Panc1 (cell line): ENCODE measurements around the gene VSNL1. TPM values are rescaled to one million over a fixed set of nuclear protein-coding genes. Genes with fewer than 3 reads are reported as not detected.

Source experiments
- ATAC-seq: fragments of 200-7000 bp; cut with Tn5 transposase; 2 replicates; pipeline ENCODE4 v1.9.1; 2020; ENCODE audit warnings: mild to moderate bottlenecking, moderate library complexity
- BruUV-seq: library from RNA; stranded (reverse); fragments of 400-500 nt; replicated peaks from 2 replicates; lab custom pipeline; 2021; lab: Mats Ljungman, UMichigan
- CTCF ChIA-PET: fragments of 300-600 bp; sonication (Branson Sonifier 250); formaldehyde crosslinking; loops from one replicate; lab custom pipeline; 2022; ENCODE audit warnings: antibody characterized with exemption; lab: Charles Lee
- POLR2A ChIA-PET: fragments of 300-600 bp; sonication (Branson Sonifier 250); formaldehyde crosslinking; loops from one replicate; lab custom pipeline; 2022; ENCODE audit warnings: antibody characterized with exemption; lab: Charles Lee
- DNase-seq: peaks from one replicate; pipeline ENCODE4 v3.0.0-alpha.2; 2010; ENCODE audit warnings: low read depth, low spot score
- H3K27ac ChIP-seq: 2 replicates; pipeline ENCODE4 v1.5.1; 2011; ENCODE audit warnings: mild to moderate bottlenecking, low read length, inconsistent platforms
- H3K27me3 ChIP-seq: fragments of 200-500 bp; sonication (Bioruptor generic); 2 replicates; pipeline ENCODE4 v1.6.0; 2014; ENCODE audit warnings: low read length, inconsistent platforms; ENCODE audit not compliant: control insufficient read depth, insufficient read depth
- H3K36me3 ChIP-seq: fragments of 200-500 bp; sonication (Bioruptor generic); 2 replicates; pipeline ENCODE4 v1.5.1; 2014; ENCODE audit warnings: inconsistent platforms, mild to moderate bottlenecking, low read length, moderate library complexity; ENCODE audit not compliant: control insufficient read depth, insufficient read depth
- H3K4me1 ChIP-seq: 2 replicates; pipeline ENCODE4 v1.5.1; 2011; ENCODE audit warnings: inconsistent platforms, mild to moderate bottlenecking, low read length, moderate library complexity; ENCODE audit not compliant: control insufficient read depth, insufficient read depth
- H3K4me3 ChIP-seq, 2 experiments: 2 replicates each; pipeline ENCODE4 v1.5.1; 2011 to 2012; ENCODE audit warnings: low read depth in 2 of 2, low read length in 2 of 2, mild to moderate bottlenecking in 2 of 2, inconsistent platforms in 1 of 2, moderate library complexity in 1 of 2
- H3K9me3 ChIP-seq: fragments of 200-500 bp; sonication (Bioruptor generic); 2 replicates; pipeline ENCODE4 v1.5.1; 2014; ENCODE audit warnings: low read depth, mild to moderate bottlenecking, inconsistent platforms, low read length, moderate library complexity; ENCODE audit not compliant: control insufficient read depth, insufficient read depth
- POLR2AphosphoS5 ChIP-seq: IDR thresholded peaks from 2 replicates; pipeline ENCODE4 v1.6.1; 2012; ENCODE audit warnings: mild to moderate bottlenecking, low read depth, low read length, moderate library complexity
- REST ChIP-seq, 2 experiments: IDR thresholded peaks; 2 replicates each; pipeline ENCODE4 v1.6.1; 2011 to 2012; ENCODE audit warnings: low read depth in 2 of 2, control low read depth in 1 of 2, low read length in 1 of 2, mild to moderate bottlenecking in 1 of 2, moderate library complexity in 1 of 2; ENCODE audit not compliant: insufficient read depth in 1 of 2
- SIN3A ChIP-seq: IDR thresholded peaks from 2 replicates; pipeline ENCODE4 v1.6.1; 2012; ENCODE audit warnings: low read depth, mild to moderate bottlenecking, low read length, moderate library complexity, borderline replicate concordance; ENCODE audit not compliant: insufficient read depth
- TCF7L2 ChIP-seq: IDR thresholded peaks from 2 replicates; pipeline ENCODE4 v1.6.1; 2011; ENCODE audit warnings: mild to moderate bottlenecking, low read depth, low read length, inconsistent platforms
- in situ Hi-C: cut with HindIII; loops from 2 replicates; pipeline ENCODE4 v1.10.0; 2016; ENCODE audit warnings: low sequenced_read_pairs, low pct_unique_long_range_greater_than_20kb
- intact Hi-C: fragments of 100-400 bp; cut with micrococcal nuclease; formaldehyde crosslinking; loops from one replicate; pipeline ENCODE4 v1.10.0; 2022; ENCODE audit not compliant: unreplicated experiment
- total RNA-seq: library from RNA; stranded (reverse); gene quantifications from one replicate; pipeline ENCODE4 v1.2.1, GENCODE V29; 2021; ENCODE audit not compliant: unreplicated experiment
- TF ChIP-seq, protein P1 (sequence below): fragments of 450-650 bp; IDR thresholded peaks from 2 replicates; pipeline ENCODE4 v1.5.1; 2017; ENCODE audit warnings: mild to moderate bottlenecking

The VSNL1 gene
- total RNA-seq, 1 experiment from 2014 or later: not detected

DNA sequence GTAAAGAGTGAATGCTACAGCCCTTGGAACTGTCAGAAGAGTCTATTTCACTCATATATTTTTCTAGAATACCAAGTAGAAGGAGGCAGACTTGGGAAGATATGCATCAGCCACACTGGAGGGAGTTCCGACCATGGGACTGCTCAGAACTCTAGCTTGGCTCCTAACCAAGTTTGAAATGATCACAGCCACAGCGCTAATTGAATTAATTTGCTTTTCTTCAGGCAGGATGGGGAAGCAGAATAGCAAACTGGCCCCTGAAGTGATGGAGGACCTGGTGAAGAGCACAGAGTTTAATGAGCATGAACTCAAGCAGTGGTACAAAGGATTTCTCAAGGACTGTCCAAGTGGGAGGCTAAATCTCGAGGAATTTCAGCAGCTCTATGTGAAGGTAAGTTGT is 51.4 kb downstream of the VSNL1 start:
- Histone ChIP-seq H3K4me1 (no peaks in the 10 kb centered on the region), H3K36me3 (no peaks in the 10 kb centered on the region), H3K4me3 (no peak overlapping the region), H3K9me3 (no peaks in the 10 kb centered on the region), H3K27ac (no peak overlapping the region), H3K27me3 (peaks cover 2% of the 10 kb centered on the region; the same call in 1 of the 2 replicates)
- POLR2A ChIA-PET: interaction anchor here (0.7 kb wide), 1 partner anchor 423 kb away, joined by 8 read pairs; no protein-coding TSS in a partner anchor
- no peak for TF ChIP-seq POLR2AphosphoS5
- TF ChIP-seq REST (IDR thresholded peaks at IDR 0.05; ENCODE audit: insufficient read depth in 1 of 2, low read depth in 2 of 2, low read length in 1 of 2): no peak
- TF ChIP-seq TCF7L2: no peak
- CTCF ChIA-PET: no interaction called here
- in situ Hi-C loops: no loop called here
- no TSS peak for BruUV-seq
- DNase-seq: no peak
- intact Hi-C loops: no loop called here
- ATAC-seq: no peak

- no peak for ATAC-seq
- in situ Hi-C loops: no loop called here
- peaks cover 2% of the 10 kb centered on the region; the same call in 1 of the 2 replicates for H3K27me3 ChIP-seq
Measured at GRCh38 chr2:17592731-17593409, 52.4 kb downstream of the VSNL1 start.

More at GRCh38 chr2:17592731-17593409, 52.4 kb downstream of the VSNL1 start:
- intact Hi-C loops: no loop called here
- POLR2A ChIA-PET: no interaction called here
- no peaks in the 10 kb centered on the region for H3K36me3 ChIP-seq
- CTCF ChIA-PET: interaction anchor here (0.7 kb wide), 1 partner anchor 229 kb away, joined by 17 read pairs; no protein-coding TSS in a partner anchor
- H3K4me1 ChIP-seq: no peaks in the 10 kb centered on the region
- no peaks in the 10 kb centered on the region for H3K9me3 ChIP-seq
- no TSS peak for BruUV-seq
- H3K27ac ChIP-seq: no peak overlapping the region
- no peak for TF ChIP-seq TCF7L2
- TF ChIP-seq, protein P1, sequence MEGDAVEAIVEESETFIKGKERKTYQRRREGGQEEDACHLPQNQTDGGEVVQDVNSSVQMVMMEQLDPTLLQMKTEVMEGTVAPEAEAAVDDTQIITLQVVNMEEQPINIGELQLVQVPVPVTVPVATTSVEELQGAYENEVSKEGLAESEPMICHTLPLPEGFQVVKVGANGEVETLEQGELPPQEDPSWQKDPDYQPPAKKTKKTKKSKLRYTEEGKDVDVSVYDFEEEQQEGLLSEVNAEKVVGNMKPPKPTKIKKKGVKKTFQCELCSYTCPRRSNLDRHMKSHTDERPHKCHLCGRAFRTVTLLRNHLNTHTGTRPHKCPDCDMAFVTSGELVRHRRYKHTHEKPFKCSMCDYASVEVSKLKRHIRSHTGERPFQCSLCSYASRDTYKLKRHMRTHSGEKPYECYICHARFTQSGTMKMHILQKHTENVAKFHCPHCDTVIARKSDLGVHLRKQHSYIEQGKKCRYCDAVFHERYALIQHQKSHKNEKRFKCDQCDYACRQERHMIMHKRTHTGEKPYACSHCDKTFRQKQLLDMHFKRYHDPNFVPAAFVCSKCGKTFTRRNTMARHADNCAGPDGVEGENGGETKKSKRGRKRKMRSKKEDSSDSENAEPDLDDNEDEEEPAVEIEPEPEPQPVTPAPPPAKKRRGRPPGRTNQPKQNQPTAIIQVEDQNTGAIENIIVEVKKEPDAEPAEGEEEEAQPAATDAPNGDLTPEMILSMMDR: no peak
- no peak for TF ChIP-seq SIN3A
- no peak for TF ChIP-seq REST (IDR thresholded peaks at IDR 0.05; ENCODE audit: insufficient read depth in 1 of 2, low read depth in 2 of 2, low read length in 1 of 2)
- TF ChIP-seq POLR2AphosphoS5: no peak
- no peak overlapping the region for H3K4me3 ChIP-seq
- no peak for DNase-seq
